Gastroesophageal sphincter (tissue), 3 donors: ENCODE data around the gene AGBL4.

Experiments
- CTCF ChIP-seq, 4 experiments: fragments of 200-600 bp in 2 of 4; fragments of 450-650 bp in 2 of 4; sonication (generic) in 1 of 4; IDR thresholded peaks; one replicate each; pipeline ENCODE4 v1.5.1; 2017 to 2019; ENCODE audit warnings: antibody characterized with exemption in 4 of 4, mild to moderate bottlenecking in 2 of 4, moderate library complexity in 2 of 4
- EP300 ChIP-seq: sonication (generic); formaldehyde crosslinking; IDR thresholded peaks from one replicate; pipeline ENCODE4 v1.6.1; 2017; ENCODE audit warnings: antibody characterized with exemption, mild to moderate bottlenecking
- POLR2A ChIP-seq, 2 donors: fragments of 450-650 bp; IDR thresholded peaks; one replicate each; pipeline ENCODE4 v1.6.1; 2017; ENCODE audit warnings: antibody characterized with exemption in 2 of 2, mild to moderate bottlenecking in 2 of 2, moderate library complexity in 1 of 2
- POLR2AphosphoS5 ChIP-seq: sonication (generic); formaldehyde crosslinking; IDR thresholded peaks from one replicate; pipeline ENCODE4 v1.6.1; 2017; ENCODE audit warnings: antibody characterized with exemption

- TF ChIP-seq POLR2A (IDR thresholded peaks at IDR 0.05) = no peak
- TF ChIP-seq CTCF (IDR thresholded peaks at IDR 0.05) = no peak
- no peak for TF ChIP-seq EP300
- TF ChIP-seq POLR2AphosphoS5 = no peak
Observed at GRCh38 chr1:48657413-48657812, 1366.3 kb downstream of the AGBL4 start.
